HEK293 (cell line): ENCODE data around the gene RRM1.

ENCODE experiments used
- CTCF ChIA-PET: fragments of 350-600 bp; formaldehyde crosslinking; extraction: SDS; loops from one replicate; lab custom pipeline; 2021; ENCODE audit warnings: antibody characterized with exemption; lab: Yijun Ruan, JAX
- POLR2A ChIA-PET: fragments of 300-600 bp; formaldehyde crosslinking; extraction: SDS; loops from one replicate; lab custom pipeline; 2020; ENCODE audit warnings: antibody characterized with exemption, inconsistent platforms; lab: Yijun Ruan, JAX
- H3K27ac ChIP-seq: fragments of 200-500 bp; sonication (Bioruptor generic); 2 replicates; pipeline ENCODE4 v1.5.1; 2014; ENCODE audit warnings: low read depth, low read length, control low read depth, inconsistent platforms; ENCODE audit errors: extremely low read depth
- H3K36me3 ChIP-seq, 2 experiments: fragments of 200-500 bp in 1 of 2; sonication (Bioruptor generic) in 1 of 2; 1 replicate in 1 of 2; 2 replicates in 1 of 2; pipeline ENCODE4 v1.5.1; 2014 to 2017; ENCODE audit warnings: inconsistent platforms in 2 of 2, low read length in 2 of 2; ENCODE audit not compliant: control insufficient read depth in 2 of 2, insufficient read depth in 1 of 2
- H3K4me1 ChIP-seq: fragments of 200-500 bp; sonication (Bioruptor generic); 2 replicates; pipeline ENCODE4 v1.5.1; 2014; ENCODE audit warnings: mild to moderate bottlenecking, low read length, inconsistent platforms; ENCODE audit not compliant: control insufficient read depth, insufficient read depth
- H3K4me3 ChIP-seq: 2 replicates; pipeline ENCODE4 v1.5.1; 2011; ENCODE audit warnings: low read depth, mild to moderate bottlenecking, control low read depth, low read length, moderate library complexity
- H3K9me3 ChIP-seq: fragments of 200-500 bp; sonication (Bioruptor generic); 2 replicates; pipeline ENCODE4 v1.5.1; 2014; ENCODE audit warnings: low read depth, low read length, inconsistent platforms; ENCODE audit not compliant: control insufficient read depth, insufficient read depth
- BCL6B ChIP-seq: fragments of 450-650 bp; formaldehyde crosslinking; IDR thresholded peaks from 2 replicates; pipeline ENCODE4 v1.5.1; 2017; ENCODE audit warnings: missing biosample characterization, missing genetic modification characterization
- PBX3 ChIP-seq: sonication (generic); formaldehyde crosslinking; IDR thresholded peaks from 2 replicates; pipeline ENCODE4 v1.8.1; 2022; ENCODE audit warnings: mild to moderate bottlenecking, moderate library complexity, missing genetic modification reagents
- SETDB1 ChIP-seq: IDR thresholded peaks from one replicate; pipeline ENCODE4 v1.6.1; 2017; ENCODE audit warnings: mild to moderate bottlenecking, low read length, moderate library complexity, mixed read lengths; ENCODE audit not compliant: insufficient read length
- SP2 ChIP-seq: fragments of 450-650 bp; formaldehyde crosslinking; IDR thresholded peaks from 2 replicates; pipeline ENCODE4 v1.5.1; 2016; ENCODE audit warnings: missing biosample characterization, missing genetic modification characterization
- TCF7L2 ChIP-seq: IDR thresholded peaks from 2 replicates; pipeline ENCODE4 v1.6.1; 2011; ENCODE audit warnings: low read depth, mild to moderate bottlenecking, inconsistent platforms, low read length, moderate library complexity, borderline replicate concordance
- ZBTB7A ChIP-seq: fragments of 450-650 bp; formaldehyde crosslinking; IDR thresholded peaks from 2 replicates; pipeline ENCODE4 v1.5.1; 2016; ENCODE audit warnings: low read depth, missing biosample characterization, missing genetic modification characterization
- ZNF114 ChIP-seq: fragments of 450-650 bp; formaldehyde crosslinking; IDR thresholded peaks from 2 replicates; pipeline ENCODE4 v1.5.0; 2017; ENCODE audit warnings: missing biosample characterization, missing genetic modification characterization
- ZNF26 ChIP-seq: fragments of 450-650 bp; formaldehyde crosslinking; IDR thresholded peaks from 2 replicates; pipeline ENCODE4 v1.5.1; 2016; ENCODE audit warnings: missing biosample characterization, missing genetic modification characterization
- ZNF350 ChIP-seq: fragments of 450-650 bp; formaldehyde crosslinking; IDR thresholded peaks from 2 replicates; pipeline ENCODE4 v1.5.0; 2017; ENCODE audit warnings: missing biosample characterization, mild to moderate bottlenecking, missing genetic modification characterization
- ZNF354C ChIP-seq: fragments of 450-650 bp; formaldehyde crosslinking; IDR thresholded peaks from 2 replicates; pipeline ENCODE4 v1.5.1; 2016; ENCODE audit warnings: missing biosample characterization, missing genetic modification characterization, low read depth, borderline replicate concordance
- ZNF513 ChIP-seq: fragments of 450-650 bp; IDR thresholded peaks from 2 replicates; pipeline ENCODE4 v1.5.1; 2018; ENCODE audit warnings: missing biosample characterization, missing genetic modification characterization
- ZNF514 ChIP-seq: fragments of 450-650 bp; formaldehyde crosslinking; IDR thresholded peaks from 2 replicates; pipeline ENCODE4 v1.5.1; 2016; ENCODE audit warnings: missing biosample characterization, missing genetic modification characterization
- ZNF521 ChIP-seq: fragments of 450-650 bp; formaldehyde crosslinking; IDR thresholded peaks from 2 replicates; pipeline ENCODE4 v1.5.1; 2017; ENCODE audit warnings: missing biosample characterization, mild to moderate bottlenecking, missing genetic modification characterization
- ZNF548 ChIP-seq: fragments of 450-650 bp; formaldehyde crosslinking; IDR thresholded peaks from 2 replicates; pipeline ENCODE4 v1.5.1; 2016; ENCODE audit warnings: missing biosample characterization, missing genetic modification characterization
- ZNF558 ChIP-seq: fragments of 450-650 bp; formaldehyde crosslinking; IDR thresholded peaks from 2 replicates; pipeline ENCODE4 v1.5.1; 2016; ENCODE audit warnings: missing biosample characterization, missing genetic modification characterization
- ZNF571 ChIP-seq: fragments of 450-650 bp; formaldehyde crosslinking; IDR thresholded peaks from 2 replicates; pipeline ENCODE4 v1.5.0; 2017; ENCODE audit warnings: missing biosample characterization, missing genetic modification characterization
- ZNF610 ChIP-seq: fragments of 450-650 bp; formaldehyde crosslinking; IDR thresholded peaks from 2 replicates; pipeline ENCODE4 v1.5.1; 2016; ENCODE audit warnings: missing biosample characterization, missing genetic modification characterization, borderline replicate concordance
- ZNF623 ChIP-seq: fragments of 450-650 bp; formaldehyde crosslinking; IDR thresholded peaks from 2 replicates; pipeline ENCODE4 v1.5.1; 2016; ENCODE audit warnings: missing biosample characterization, missing genetic modification characterization
- ZNF629 ChIP-seq: fragments of 450-650 bp; formaldehyde crosslinking; IDR thresholded peaks from 2 replicates; pipeline ENCODE4 v1.5.1; 2017; ENCODE audit warnings: missing biosample characterization, missing genetic modification characterization
- ZNF747 ChIP-seq: fragments of 450-650 bp; formaldehyde crosslinking; IDR thresholded peaks from 2 replicates; pipeline ENCODE4 v1.5.1; 2016; ENCODE audit warnings: missing biosample characterization, missing genetic modification characterization
- ZNF768 ChIP-seq: fragments of 450-650 bp; formaldehyde crosslinking; IDR thresholded peaks from 2 replicates; pipeline ENCODE4 v1.5.1; 2018; ENCODE audit warnings: missing biosample characterization, mild to moderate bottlenecking, missing genetic modification characterization
- ZSCAN18 ChIP-seq: fragments of 450-650 bp; formaldehyde crosslinking; IDR thresholded peaks from 2 replicates; pipeline ENCODE4 v1.5.1; 2016; ENCODE audit warnings: missing biosample characterization, missing genetic modification characterization

Gene RRM1

GRCh38 chr11:4134806-4135205 lies 40.2 kb downstream of the RRM1 start (continued):
- TF ChIP-seq ZNF629 (tag by site-specific recombination) (no peak), ZNF350 (tag by site-specific recombination) (no peak)

- TF ChIP-seq ZNF513 (no peak), ZNF114 (no peak), ZNF747 (no peak), ZSCAN18 (no peak)
These were observed 43.9 kb downstream of the RRM1 start for GRCh38 chr11:4138497-4138896.

GRCh38 chr11:4140067-4140636 lies 45.6 kb downstream of the RRM1 start:
- Histone ChIP-seq H3K9me3 (no peaks in the 10 kb centered on the region), H3K36me3 (peaks cover 5 to 80% of the 10 kb centered on the region in 2 experiments; a peak in 2 of 3 replicates), H3K4me3 (no peak overlapping the region), H3K4me1 (no peaks in the 10 kb centered on the region), H3K27ac (no peak overlapping the region)
- POLR2A ChIA-PET: interaction anchor here (0.7 kb wide), 1 partner anchor 65 kb away, joined by 4 read pairs; no protein-coding TSS in a partner anchor
- CTCF ChIA-PET: interaction anchor here (0.6 kb wide), 1 partner anchor 42 kb away, joined by 3 read pairs; no protein-coding TSS in a partner anchor
- TF ChIP-seq ZNF548: no peak
- TF ChIP-seq ZNF610 (tag by site-specific recombination): 0 out of 2 replicates have a peak, but pooled peaks have one; percentile 20
- peak; percentile 93 for TF ChIP-seq ZNF558 (tag by site-specific recombination)
- TF ChIP-seq SETDB1: peak; percentile 90
- TF ChIP-seq, all 188 proteins: peak for 3

More at GRCh38 chr11:4138497-4138896, 43.9 kb downstream of the RRM1 start:
- no peaks in the 10 kb centered on the region for H3K9me3 ChIP-seq
- H3K36me3 ChIP-seq: peaks cover 9 to 86% of the 10 kb centered on the region in 2 experiments; a peak in 2 of 3 replicates
- CTCF ChIA-PET: no interaction called here
- no peak overlapping the region for H3K27ac ChIP-seq
- H3K4me1 ChIP-seq: no peaks in the 10 kb centered on the region
- H3K4me3 ChIP-seq: no peak overlapping the region
- POLR2A ChIA-PET: no interaction called here

- CTCF ChIA-PET: no interaction called here
- Histone ChIP-seq H3K4me3 (no peak overlapping the region), H3K36me3 (peaks cover 0 to 36% of the 10 kb centered on the region in 2 experiments; a peak in 1 of 3 replicates), H3K4me1 (no peaks in the 10 kb centered on the region), H3K9me3 (no peaks in the 10 kb centered on the region), H3K27ac (no peak overlapping the region)
- POLR2A ChIA-PET: no interaction called here
- TF ChIP-seq ZNF26: no peak
- TF ChIP-seq PBX3 (CRISPR knock-in tag): no peak
- TF ChIP-seq ZNF623 (tag by site-specific recombination): no peak
- no peak for TF ChIP-seq ZBTB7A (tag by site-specific recombination)
- no peak for TF ChIP-seq SP2 (tag by site-specific recombination)
- no peak for TF ChIP-seq ZNF514 (tag by site-specific recombination)
- no peak for TF ChIP-seq ZNF521
- no peak for TF ChIP-seq ZNF768
- no peak for TF ChIP-seq ZNF354C (tag by site-specific recombination)
- no peak for TF ChIP-seq TCF7L2
- TF ChIP-seq ZNF571 (tag by site-specific recombination): no peak
- no peak for TF ChIP-seq BCL6B
These were observed 51.6 kb downstream of the RRM1 start for GRCh38 chr11:4146070-4146771.
